K562 (cell line): ENCODE data around the gene MAPKAPK2. TPM values are rescaled to one million over a fixed set of nuclear protein-coding genes. Genes with fewer than 3 reads are reported as not detected.

Source experiments
- ATAC-seq: fragments of 200-7000 bp; cut with Tn5 transposase; 3 replicates; pipeline ENCODE4 v1.9.1; 2020; ENCODE audit warnings: moderate library complexity
- BruUV-seq: library from RNA; stranded (reverse); fragments of 400-500 nt; replicated peaks from 2 replicates; lab custom pipeline; 2021; lab: Mats Ljungman, UMichigan
- CTCF ChIA-PET: fragments of 300-600 bp; formaldehyde crosslinking; extraction: SDS; loops from one replicate; lab custom pipeline; 2021; ENCODE audit warnings: low intra/inter-chr PET ratio; lab: Yijun Ruan, JAX
- POLR2A ChIA-PET: fragments of 300-600, 350-650 bp; sonication (Branson Sonifier 250); formaldehyde crosslinking; extraction: SDS; loops from one replicate; lab custom pipeline; 2021; ENCODE audit warnings: antibody characterized with exemption, inconsistent platforms; lab: Yijun Ruan, JAX
- DNase-seq, 4 experiments: peaks; one replicate each; pipeline versions ENCODE4 v3.0.0 to v3.0.0-alpha.2; 2011 to 2018; ENCODE audit warnings: low spot score in 3 of 4, mixed read lengths in 3 of 4; ENCODE audit errors: extremely low read depth in 1 of 4
- FAIRE-seq: peaks from 2 replicates; lab custom pipeline; 2011; peaks lifted over from hg19 to GRCh38; lab: Jason Lieb, UNC
- H2AFZ ChIP-seq: 2 replicates; pipeline ENCODE4 v1.6.0; 2011; ENCODE audit warnings: low read depth, low read length, control low read depth, inconsistent platforms
- H3K27ac ChIP-seq: fragments of 200-600 bp; 3 replicates; pipeline ENCODE4 v1.8.0; 2011; ENCODE audit warnings: low read depth, mild to moderate bottlenecking, control low read depth, inconsistent platforms, low read length, moderate library complexity, mixed read lengths; ENCODE audit errors: extremely low read depth
- H3K27me3 ChIP-seq, 2 experiments: fragments of 300-600 bp in 1 of 2; 2 replicates in 1 of 2; 3 replicates in 1 of 2; pipeline versions ENCODE4 v1.6.0 to v1.8.0; 2011; ENCODE audit warnings: inconsistent platforms in 2 of 2, low read length in 2 of 2, mild to moderate bottlenecking in 1 of 2, mixed read lengths in 1 of 2, moderate library complexity in 1 of 2; ENCODE audit not compliant: control insufficient read depth in 2 of 2, insufficient read depth in 2 of 2
- H3K36me3 ChIP-seq: fragments of 300-600 bp; 3 replicates; pipeline ENCODE4 v1.8.0; 2011; ENCODE audit warnings: mild to moderate bottlenecking, low read length, inconsistent platforms; ENCODE audit not compliant: control insufficient read depth, insufficient read depth
- H3K4me1 ChIP-seq, 2 experiments: fragments of 200-600 bp in 1 of 2; replicated peaks in 1 of 2; 2 replicates in 1 of 2; 3 replicates in 1 of 2; pipeline versions ENCODE4 v1.5.1 to v1.8.0; 2011; ENCODE audit warnings: inconsistent platforms in 2 of 2, low read length in 2 of 2, mild to moderate bottlenecking in 1 of 2, mixed read lengths in 1 of 2, moderate library complexity in 1 of 2; ENCODE audit not compliant: control insufficient read depth in 2 of 2, insufficient read depth in 2 of 2
- H3K4me2 ChIP-seq: 2 replicates; pipeline ENCODE4 v1.6.1; 2011; ENCODE audit warnings: low read length, control low read depth, inconsistent platforms, mixed read lengths; ENCODE audit not compliant: insufficient read depth
- H3K4me3 ChIP-seq: fragments of 200-600 bp; sonication (generic), shearing (Covaris generic); 2 replicates; pipeline ENCODE4 v1.5.1; 2016; ENCODE audit warnings: control low read depth, inconsistent platforms
- H3K79me2 ChIP-seq: fragments of 200-600 bp; 3 replicates; pipeline ENCODE4 v1.8.0; 2011; ENCODE audit warnings: low read length, inconsistent platforms; ENCODE audit not compliant: control insufficient read depth, insufficient read depth
- H3K9ac ChIP-seq, 2 experiments: 2 replicates each; pipeline versions ENCODE4 v1.6.0 to v1.6.1; 2011; ENCODE audit warnings: low read depth in 2 of 2, low read length in 2 of 2, control low read depth in 1 of 2, inconsistent platforms in 1 of 2, mild to moderate bottlenecking in 1 of 2, mixed read lengths in 1 of 2; ENCODE audit not compliant: insufficient read depth in 1 of 2
- H3K9me1 ChIP-seq: one replicate; pipeline ENCODE4 v1.6.0; 2011; ENCODE audit warnings: inconsistent platforms, mild to moderate bottlenecking, low read length, moderate library complexity; ENCODE audit not compliant: control insufficient read depth, insufficient read depth
- H3K9me3 ChIP-seq: replicated peaks from 2 replicates; pipeline ENCODE4 v1.5.1; 2011; ENCODE audit warnings: low read depth, low read length, inconsistent platforms; ENCODE audit not compliant: control insufficient read depth, insufficient read depth
- H4K20me1 ChIP-seq: replicated peaks from 2 replicates; pipeline ENCODE4 v1.6.1; 2011; ENCODE audit warnings: low read length, inconsistent platforms, mixed read lengths; ENCODE audit not compliant: control insufficient read depth, insufficient read depth
- ZFP36 ChIP-seq: fragments of 150-350 bp; IDR thresholded peaks from 2 replicates; pipeline ENCODE4 v1.6.1; 2018; ENCODE audit warnings: low read length, low read depth; ENCODE audit not compliant: partially characterized antibody
- ZNF785 ChIP-seq: fragments of 250-450 bp; sonication (Bioruptor Pico); IDR thresholded peaks from 2 replicates; pipeline ENCODE4 v1.4.0; 2020; ENCODE audit warnings: mild to moderate bottlenecking
- WGBS: fragments of 100-300 bp; shearing (Covaris generic); methylation state at CpG from one replicate; pipeline ENCODE4 v1.1.6; 2016; ENCODE audit warnings: low coverage, mixed read lengths; ENCODE audit not compliant: insufficient coverage; ENCODE audit errors: missing lambda C conversion rate; 5-methylcytosine and 5-hydroxymethylcytosine counted together
- in situ Hi-C: fragments of 300-500 bp; cut with MboI; formaldehyde crosslinking; loops from 4 replicates; pipeline ENCODE4 v1.15.0; 2018; ENCODE audit warnings: inconsistent platforms, mixed read lengths
- intact Hi-C: fragments of 100-400 bp; cut with micrococcal nuclease; formaldehyde crosslinking; loops from 2 replicates; pipeline ENCODE4 v1.14.2; 2022
- polyA plus RNA-seq, 8 experiments: library from polyadenylated mRNA; depleted of rRNA in 4 of 8; stranded (reverse) in 5 of 8; unstranded in 3 of 8; fragments of >200 nt; fragmentation: Nextera tagmentation in 2 of 8; fragmentation: Illumina TruSeq in 1 of 8; extraction: Ambion mirVana in 2 of 8; extraction: Trizol in 1 of 8; gene quantifications; 2 replicates each; pipeline versions ENCODE4 v1.2.1 to v1.2.3, GENCODE V29; 2011 to 2014; ENCODE audit warnings: inconsistent platforms in 1 of 8, missing spikeins in 1 of 8
- total RNA-seq, 7 experiments: library from RNA; depleted of rRNA in 6 of 7; stranded (reverse); fragments of >200 nt in 6 of 7; fragmentation: Illumina TruSeq in 2 of 7; extraction: Trizol in 2 of 7; gene quantifications; 2 replicates each; pipeline versions ENCODE4 v1.2.1 to v1.2.3, GENCODE V29; 2011 to 2021; ENCODE audit warnings: low replicate concordance in 1 of 7
- TF ChIP-seq, protein P1 (sequence below): fragments of 200-800 bp; sonication (Bioruptor generic); IDR thresholded peaks from 2 replicates; pipeline ENCODE4 v1.6.1; 2017; ENCODE audit warnings: missing genetic modification characterization, missing compliant biosample characterization
- TF ChIP-seq, protein P2 (sequence below): sonication (generic); formaldehyde crosslinking; IDR thresholded peaks from 2 replicates; pipeline ENCODE4 v1.8.0; 2022; ENCODE audit warnings: mild to moderate bottlenecking, low read depth, missing genetic modification reagents

MAPKAPK2 gene
- total and polyA plus RNA-seq, 9 of the 15 experiments (the other 6 are each of a cell fraction or from before 2014, with no cell fraction given): 0.63 to 94.2 (median 52.1) TPM

DNA sequence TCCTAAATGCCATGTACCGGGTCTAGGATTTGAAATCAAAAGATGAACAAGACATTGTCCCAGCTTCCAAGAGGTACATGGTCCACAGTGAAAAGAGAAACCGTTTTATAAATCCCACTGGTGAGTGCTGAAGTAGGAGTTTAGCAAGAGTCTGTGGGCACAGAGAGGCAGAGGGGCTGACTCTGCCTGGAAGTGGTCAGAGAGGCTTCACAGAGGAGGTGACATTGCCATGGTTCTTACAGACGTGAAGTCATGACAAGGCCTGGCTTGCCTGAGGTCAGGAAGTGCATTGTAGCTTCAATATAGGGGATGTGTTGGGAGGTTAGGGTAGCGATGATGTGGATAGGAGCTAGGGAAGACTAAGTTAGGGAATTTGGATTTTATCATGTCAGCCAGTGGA lies 28.4 kb downstream of the MAPKAPK2 start:
- CTCF ChIA-PET: interaction anchor here (0.6 kb wide), 1 partner anchor 26 kb away, joined by 3 read pairs; no protein-coding TSS in a partner anchor
- FAIRE-seq: no peak

More for the DNA sequence above, 28.4 kb downstream of the MAPKAPK2 start:
- H3K9ac ChIP-seq: no peak overlapping the region
- in situ Hi-C loops: no loop called here
- intact Hi-C loops: no loop called here
- peaks cover 34 to 66% of the 10 kb centered on the region in 2 experiments for H3K4me1 ChIP-seq
- no peaks in the 10 kb centered on the region for H3K9me3 ChIP-seq
- H3K79me2 ChIP-seq: peaks cover 94% of the 10 kb centered on the region
- DNase-seq (no peak), ATAC-seq (no peak; the same call in 2 of the 3 replicates)
- 65% methylated on average over 4 of the region's 4 CpGs for WGBS
- BruUV-seq: no TSS peak
- H3K4me2 ChIP-seq: peak overlapping the region; percentile 28
- H3K9me1 ChIP-seq: no peaks in the 10 kb centered on the region
- H2AFZ ChIP-seq: no peak overlapping the region
- H3K27me3 ChIP-seq: no peaks in the 10 kb centered on the region
- peaks cover 51% of the 10 kb centered on the region for H4K20me1 ChIP-seq
- H3K4me3 ChIP-seq: no peak overlapping the region
- TF ChIP-seq, protein P1, sequence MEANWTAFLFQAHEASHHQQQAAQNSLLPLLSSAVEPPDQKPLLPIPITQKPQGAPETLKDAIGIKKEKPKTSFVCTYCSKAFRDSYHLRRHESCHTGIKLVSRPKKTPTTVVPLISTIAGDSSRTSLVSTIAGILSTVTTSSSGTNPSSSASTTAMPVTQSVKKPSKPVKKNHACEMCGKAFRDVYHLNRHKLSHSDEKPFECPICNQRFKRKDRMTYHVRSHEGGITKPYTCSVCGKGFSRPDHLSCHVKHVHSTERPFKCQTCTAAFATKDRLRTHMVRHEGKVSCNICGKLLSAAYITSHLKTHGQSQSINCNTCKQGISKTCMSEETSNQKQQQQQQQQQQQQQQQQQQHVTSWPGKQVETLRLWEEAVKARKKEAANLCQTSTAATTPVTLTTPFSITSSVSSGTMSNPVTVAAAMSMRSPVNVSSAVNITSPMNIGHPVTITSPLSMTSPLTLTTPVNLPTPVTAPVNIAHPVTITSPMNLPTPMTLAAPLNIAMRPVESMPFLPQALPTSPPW (CRISPR knock-in tag): 0 out of 2 replicates have a peak, but pooled peaks have one; percentile 5
- TF ChIP-seq, protein P2, sequence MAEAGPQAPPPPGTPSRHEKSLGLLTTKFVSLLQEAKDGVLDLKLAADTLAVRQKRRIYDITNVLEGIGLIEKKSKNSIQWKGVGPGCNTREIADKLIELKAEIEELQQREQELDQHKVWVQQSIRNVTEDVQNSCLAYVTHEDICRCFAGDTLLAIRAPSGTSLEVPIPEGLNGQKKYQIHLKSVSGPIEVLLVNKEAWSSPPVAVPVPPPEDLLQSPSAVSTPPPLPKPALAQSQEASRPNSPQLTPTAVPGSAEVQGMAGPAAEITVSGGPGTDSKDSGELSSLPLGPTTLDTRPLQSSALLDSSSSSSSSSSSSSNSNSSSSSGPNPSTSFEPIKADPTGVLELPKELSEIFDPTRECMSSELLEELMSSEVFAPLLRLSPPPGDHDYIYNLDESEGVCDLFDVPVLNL (CRISPR knock-in tag): no peak
- peak; percentile 69 for TF ChIP-seq ZFP36
- no peak for TF ChIP-seq ZNF785 (CRISPR knock-in tag)
- TF ChIP-seq, all 486 proteins: peak for 2
- POLR2A ChIA-PET: interaction anchor here (1.0 to 4.2 kb wide), 6 partner anchors 9 to 81 kb away, joined by 3 to 21 read pairs (median 4); no protein-coding TSS in a partner anchor
- peak overlapping the region; percentile 11; the same call in 2 of the 3 replicates for H3K27ac ChIP-seq
- peaks cover 2% of the 10 kb centered on the region; the same call in 1 of the 3 replicates for H3K36me3 ChIP-seq
